Testis (tissue), 3 donors: ENCODE results near the gene DCLK1. TPM values are rescaled to one million over a fixed set of nuclear protein-coding genes. Genes with fewer than 3 reads are reported as not detected.

Experiments
- DNase-seq: peaks from one replicate; pipeline ENCODE4 v3.0.0-alpha.2; 2019
- H3K27ac ChIP-seq, 2 donors: fragments of 200-600 bp; sonication (generic); one replicate each; pipeline ENCODE4 v1.5.1; 2019
- H3K27me3 ChIP-seq: fragments of 200-600 bp; sonication (generic); one replicate; pipeline ENCODE4 v1.5.1; 2019
- H3K36me3 ChIP-seq: fragments of 200-600 bp; sonication (generic); one replicate; pipeline ENCODE4 v1.5.1; 2017; ENCODE audit warnings: low read depth; ENCODE audit errors: missing control alignments
- H3K4me1 ChIP-seq: fragments of 200-600 bp; sonication (generic); one replicate; pipeline ENCODE4 v1.5.1; 2019
- H3K4me3 ChIP-seq, 2 donors: fragments of 200-600 bp; sonication (generic); one replicate each; pipeline ENCODE4 v1.5.1; 2017 to 2019
- H3K9me3 ChIP-seq: fragments of 200-600 bp; sonication (generic); one replicate; pipeline ENCODE4 v1.5.1; 2017
- CTCF ChIP-seq, 3 experiments: fragments of 450-650 bp in 2 of 3; fragments of 200-600 bp in 1 of 3; sonication (generic) in 1 of 3; IDR thresholded peaks; one replicate each; pipeline ENCODE4 v1.5.1; 2016 to 2019; ENCODE audit warnings: antibody characterized with exemption in 3 of 3, mild to moderate bottlenecking in 2 of 3, moderate library complexity in 1 of 3
- POLR2A ChIP-seq: fragments of 450-650 bp; IDR thresholded peaks from one replicate; pipeline ENCODE4 v1.6.1; 2017; ENCODE audit warnings: antibody characterized with exemption, mild to moderate bottlenecking, moderate library complexity
- WGBS, 2 donors: methylation state at CpG; one replicate each; pipeline ENCODE4 v1.1.5; 2018; 5-methylcytosine and 5-hydroxymethylcytosine counted together
- intact Hi-C: fragments of 100-400 bp; cut with DNase I; formaldehyde crosslinking; loops from one replicate; pipeline ENCODE4 v1.15.1; 2023; ENCODE audit warnings: low total_unique reads
- polyA plus RNA-seq: library from polyadenylated mRNA; stranded (reverse); fragments of 350-450 nt; fragmentation: Illumina TruSeq; extraction: RNeasy Lipid Tissue Mini Kit (QIAGEN cat#74804); gene quantifications from one replicate; pipeline ENCODE4 v1.2.3, GENCODE V29; 2014; ENCODE audit warnings: low read depth, low replicate concordance; ENCODE audit not compliant: insufficient read depth
- total RNA-seq, 2 donors: library from RNA; depleted of rRNA; stranded (reverse); fragments of >200 nt; gene quantifications; one replicate each; pipeline ENCODE4 v1.2.3, GENCODE V29; 2016

DCLK1 gene
- total and polyA plus RNA-seq, 3 donors from 2014 or later: 4.5 to 8.9 (median 4.9) TPM

GRCh38 chr13:35920816-35921215 is 210.4 kb downstream of the DCLK1 start:
- 90 to 92% methylated on average over 7 of the region's 7 CpGs for WGBS, 2 donors
- Histone ChIP-seq H3K9me3 (no peaks in the 10 kb centered on the region), H3K27ac (no peak overlapping the region), H3K4me3 (no peak overlapping the region), H3K4me1 (no peaks in the 10 kb centered on the region), H3K27me3 (no peaks in the 10 kb centered on the region), H3K36me3 (no peaks in the 10 kb centered on the region)
- no peak for TF ChIP-seq POLR2A
- no peak for TF ChIP-seq CTCF (IDR thresholded peaks at IDR 0.05)
- no peak for DNase-seq
- intact Hi-C loops: no loop called here

GRCh38 chr13:35917942-35918645 is 213.1 kb downstream of the DCLK1 start:
- no peaks in the 10 kb centered on the region for H3K9me3 ChIP-seq
- no peak overlapping the region for H3K4me3 ChIP-seq
- WGBS, 2 donors: 90 to 91% methylated on average over 8 of the region's 8 CpGs
- DNase-seq: no peak
- no peaks in the 10 kb centered on the region for H3K4me1 ChIP-seq
- no peaks in the 10 kb centered on the region for H3K36me3 ChIP-seq
- intact Hi-C loops: no loop called here
- no peak for TF ChIP-seq POLR2A
- TF ChIP-seq CTCF (IDR thresholded peaks at IDR 0.05): no peak
- H3K27me3 ChIP-seq: no peaks in the 10 kb centered on the region
- H3K27ac ChIP-seq: no peak overlapping the region

- WGBS, 2 donors: 74 to 75% methylated on average over 13 of the region's 13 CpGs
- Histone ChIP-seq H3K9me3 (no peaks in the 10 kb centered on the region), H3K36me3 (no peaks in the 10 kb centered on the region), H3K4me3 (no peak overlapping the region), H3K27me3 (no peaks in the 10 kb centered on the region), H3K4me1 (no peaks in the 10 kb centered on the region), H3K27ac (no peak overlapping the region)
- intact Hi-C loops: no loop called here
- no peak for TF ChIP-seq POLR2A
- no peak for TF ChIP-seq CTCF (IDR thresholded peaks at IDR 0.05)
- no peak for DNase-seq
These were observed 213.8 kb downstream of the DCLK1 start for GRCh38 chr13:35917252-35917941.

GRCh38 chr13:35916146-35916545 is 215.0 kb downstream of the DCLK1 start:
- Histone ChIP-seq H3K4me3 (no peak overlapping the region), H3K27me3 (no peaks in the 10 kb centered on the region), H3K4me1 (no peaks in the 10 kb centered on the region), H3K9me3 (no peaks in the 10 kb centered on the region), H3K27ac (no peak overlapping the region), H3K36me3 (no peaks in the 10 kb centered on the region)
- no peak for DNase-seq
- WGBS, 2 donors: 65 to 73% methylated on average over 2 of the region's 2 CpGs
- TF ChIP-seq POLR2A (no peak), CTCF (IDR thresholded peaks at IDR 0.05) (no peak)
- intact Hi-C loops: no loop called here
